GM23338 (cell line): ENCODE data around the gene MAPRE2. TPM values are rescaled to one million over a fixed set of nuclear protein-coding genes. Genes with fewer than 3 reads are reported as not detected.

Experiments used
- ATAC-seq: fragments of 200-7000 bp; cut with Tn5 transposase; 3 replicates; pipeline ENCODE4 v1.9.1; 2020
- DNase-seq: peaks from one replicate; pipeline ENCODE4 v3.0.0-alpha.2; 2015; ENCODE audit warnings: low spot score
- H2AFZ ChIP-seq: fragments of 200-600 bp; sonication (generic); 2 replicates; pipeline ENCODE4 v1.8.0; 2016; ENCODE audit warnings: antibody characterized with exemption, mild to moderate bottlenecking, moderate library complexity
- H3F3A ChIP-seq: fragments of 200-600 bp; sonication (generic); replicated peaks from 2 replicates; pipeline ENCODE4 v1.8.0; 2017; ENCODE audit warnings: antibody characterized with exemption, mixed run types, low read depth
- H3K27ac ChIP-seq: fragments of 200-600 bp; sonication (generic); 2 replicates; pipeline ENCODE4 v1.6.1; 2016; ENCODE audit warnings: low read depth
- H3K27me3 ChIP-seq: fragments of 200-600 bp; sonication (generic); 2 replicates; pipeline ENCODE4 v1.8.0; 2016; ENCODE audit warnings: mild to moderate bottlenecking, mixed run types, moderate library complexity; ENCODE audit not compliant: insufficient read depth
- H3K36me3 ChIP-seq: fragments of 200-600 bp; sonication (generic); 2 replicates; pipeline ENCODE4 v1.8.0; 2016; ENCODE audit warnings: mild to moderate bottlenecking; ENCODE audit not compliant: insufficient read depth
- H3K4me1 ChIP-seq: fragments of 200-600 bp; sonication (generic); 2 replicates; pipeline ENCODE4 v1.8.0; 2016; ENCODE audit warnings: mild to moderate bottlenecking, moderate library complexity; ENCODE audit not compliant: insufficient read depth
- H3K4me2 ChIP-seq: fragments of 200-600 bp; sonication (generic); 2 replicates; pipeline ENCODE4 v1.7.1; 2017; ENCODE audit warnings: mixed run types
- H3K4me3 ChIP-seq: fragments of 200-600 bp; sonication (generic); 2 replicates; pipeline ENCODE4 v1.6.1; 2016; ENCODE audit warnings: mixed run types
- H3K79me2 ChIP-seq: fragments of 200-600 bp; sonication (generic); replicated peaks from 2 replicates; pipeline ENCODE4 v1.8.0; 2017; ENCODE audit warnings: mild to moderate bottlenecking; ENCODE audit not compliant: insufficient read depth
- H3K9me2 ChIP-seq: fragments of 200-600 bp; sonication (generic); 2 replicates; pipeline ENCODE4 v1.8.0; 2017; ENCODE audit not compliant: insufficient read depth
- H4K20me1 ChIP-seq: fragments of 200-600 bp; sonication (generic); replicated peaks from 2 replicates; pipeline ENCODE4 v1.8.0; 2017; ENCODE audit warnings: mild to moderate bottlenecking; ENCODE audit not compliant: insufficient read depth
- H3K27ac Mint-ChIP-seq: 2 replicates; pipeline ENCODE4 v1.8.0; 2020; ENCODE audit warnings: inconsistent platforms, mild to moderate bottlenecking, moderate library complexity, mixed read lengths
- H3K27me3 Mint-ChIP-seq: 3 replicates; pipeline ENCODE4 v1.8.0; 2022; ENCODE audit warnings: low read depth, mild to moderate bottlenecking, moderate library complexity, mixed read lengths, inconsistent platforms; ENCODE audit not compliant: insufficient read depth, poor library complexity
- H3K36me3 Mint-ChIP-seq: 3 replicates; pipeline ENCODE4 v1.8.0; 2021; ENCODE audit warnings: low read depth, mild to moderate bottlenecking, inconsistent platforms, moderate library complexity, mixed read lengths
- H3K4me1 Mint-ChIP-seq: 3 replicates; pipeline ENCODE4 v1.8.0; 2020; ENCODE audit warnings: mild to moderate bottlenecking, inconsistent platforms, mixed read lengths
- H3K4me3 Mint-ChIP-seq: 3 replicates; pipeline ENCODE4 v1.8.0; 2021; ENCODE audit warnings: moderate library complexity, mild to moderate bottlenecking, inconsistent platforms, mixed read lengths
- H3K9me3 Mint-ChIP-seq: 3 replicates; pipeline ENCODE4 v1.8.0; 2020; ENCODE audit warnings: moderate library complexity, mild to moderate bottlenecking, inconsistent platforms, mixed read lengths
- CREB1 ChIP-seq: fragments of 250-450 bp; sonication (Bioruptor Pico); IDR thresholded peaks from 2 replicates; pipeline ENCODE4 v1.5.0; 2020; ENCODE audit warnings: low read depth, mild to moderate bottlenecking, moderate library complexity
- EZH2 ChIP-seq: fragments of 200-600 bp; sonication (generic); IDR thresholded peaks from one replicate; pipeline ENCODE4 v1.8.0; 2017; ENCODE audit warnings: antibody characterized with exemption, mild to moderate bottlenecking, low read depth; ENCODE audit not compliant: unreplicated experiment
- EZH2phosphoT487 ChIP-seq: fragments of 200-600 bp; sonication (generic); IDR thresholded peaks from one replicate; pipeline ENCODE4 v1.8.1; 2018; ENCODE audit warnings: antibody characterized with exemption; ENCODE audit not compliant: unreplicated experiment
- JUNB ChIP-seq: IDR thresholded peaks from one replicate; pipeline ENCODE4 v1.6.1; 2016; ENCODE audit warnings: antibody characterized with exemption; ENCODE audit not compliant: unreplicated experiment
- NANOG ChIP-seq: IDR thresholded peaks from 2 replicates; pipeline ENCODE4 v1.6.1; 2016; ENCODE audit warnings: antibody characterized with exemption, borderline replicate concordance
- POLR2AphosphoS5 ChIP-seq: IDR thresholded peaks from 2 replicates; pipeline ENCODE4 v1.6.1; 2016; ENCODE audit warnings: antibody characterized with exemption, low read depth
- STAT1 ChIP-seq: IDR thresholded peaks from one replicate; pipeline ENCODE4 v1.6.1; 2016; ENCODE audit warnings: antibody characterized with exemption; ENCODE audit not compliant: unreplicated experiment
- ZNF114 ChIP-seq: fragments of 250-450 bp; sonication (Bioruptor Pico); IDR thresholded peaks from 2 replicates; pipeline ENCODE4 v1.5.0; 2020; ENCODE audit warnings: mild to moderate bottlenecking, moderate library complexity
- ZNF331 ChIP-seq: fragments of 250-450 bp; sonication (Bioruptor Pico); IDR thresholded peaks from 2 replicates; pipeline ENCODE4 v1.5.0; 2020; ENCODE audit warnings: low read depth, mild to moderate bottlenecking, moderate library complexity
- polyA plus RNA-seq: library from polyadenylated mRNA; unstranded; fragments of >200 nt; fragmentation: Nextera tagmentation; extraction: Ambion mirVana; gene quantifications from 2 replicates; pipeline ENCODE4 v1.2.1, GENCODE V29; 2016
- total RNA-seq: library from RNA; depleted of rRNA; stranded (reverse); fragments of >200 nt; shearing (Covaris generic); gene quantifications from 2 replicates; pipeline ENCODE4 v1.2.3, GENCODE V29; 2014
- TF ChIP-seq, protein P1 (sequence below), 2 experiments: fragments of 200-600 bp in 1 of 2; sonication (generic) in 1 of 2; conservative IDR thresholded peaks; 2 replicates each; pipeline versions ENCODE4 v1.5.1 to v1.6.1; 2016 to 2017; ENCODE audit warnings: antibody characterized with exemption in 2 of 2, low read depth in 2 of 2, mild to moderate bottlenecking in 2 of 2, moderate library complexity in 1 of 2
- TF ChIP-seq, protein P2 (sequence below): fragments of 250-450 bp; sonication (Bioruptor Pico); IDR thresholded peaks from 2 replicates; pipeline ENCODE4 v1.5.0; 2020; ENCODE audit warnings: mild to moderate bottlenecking, moderate library complexity
- TF ChIP-seq, protein P3 (sequence below): IDR thresholded peaks from one replicate; pipeline ENCODE4 v1.6.1; 2018; ENCODE audit warnings: antibody characterized with exemption; ENCODE audit not compliant: unreplicated experiment
- TF ChIP-seq, protein P4 (sequence below): IDR thresholded peaks from 2 replicates; pipeline ENCODE4 v1.6.1; 2016; ENCODE audit warnings: antibody characterized with exemption

The MAPRE2 gene
- total and polyA plus RNA-seq, 2 experiments from 2014 or later: 17.8 to 40.4 TPM

DNA sequence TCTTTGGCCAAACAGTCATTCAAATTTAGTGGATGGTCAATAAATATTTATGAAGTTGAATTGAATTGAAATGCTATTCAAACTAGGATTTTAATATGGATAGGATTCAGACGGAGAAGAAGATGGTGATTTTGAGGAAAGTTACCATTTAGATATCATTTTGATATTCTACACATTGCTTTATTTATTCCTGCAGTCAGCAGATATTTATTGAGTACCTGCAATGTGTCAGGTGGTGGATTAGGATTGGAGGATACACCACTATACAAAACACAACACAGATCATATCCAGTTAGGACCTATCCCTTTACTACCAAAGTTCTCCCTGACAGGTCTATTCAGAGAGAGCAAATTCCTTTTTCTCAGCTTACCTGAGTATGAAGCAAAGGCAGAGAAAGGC, 38.8 kb downstream of the MAPRE2 start:
- TF ChIP-seq JUNB (no peak), CREB1 (CRISPR knock-in tag) (no peak), EZH2phosphoT487 (no peak), ZNF331 (CRISPR knock-in tag) (no peak), NANOG (no peak), STAT1 (no peak), ZNF114 (CRISPR knock-in tag) (no peak), POLR2AphosphoS5 (no peak), EZH2 (no peak)
- TF ChIP-seq, protein P1, sequence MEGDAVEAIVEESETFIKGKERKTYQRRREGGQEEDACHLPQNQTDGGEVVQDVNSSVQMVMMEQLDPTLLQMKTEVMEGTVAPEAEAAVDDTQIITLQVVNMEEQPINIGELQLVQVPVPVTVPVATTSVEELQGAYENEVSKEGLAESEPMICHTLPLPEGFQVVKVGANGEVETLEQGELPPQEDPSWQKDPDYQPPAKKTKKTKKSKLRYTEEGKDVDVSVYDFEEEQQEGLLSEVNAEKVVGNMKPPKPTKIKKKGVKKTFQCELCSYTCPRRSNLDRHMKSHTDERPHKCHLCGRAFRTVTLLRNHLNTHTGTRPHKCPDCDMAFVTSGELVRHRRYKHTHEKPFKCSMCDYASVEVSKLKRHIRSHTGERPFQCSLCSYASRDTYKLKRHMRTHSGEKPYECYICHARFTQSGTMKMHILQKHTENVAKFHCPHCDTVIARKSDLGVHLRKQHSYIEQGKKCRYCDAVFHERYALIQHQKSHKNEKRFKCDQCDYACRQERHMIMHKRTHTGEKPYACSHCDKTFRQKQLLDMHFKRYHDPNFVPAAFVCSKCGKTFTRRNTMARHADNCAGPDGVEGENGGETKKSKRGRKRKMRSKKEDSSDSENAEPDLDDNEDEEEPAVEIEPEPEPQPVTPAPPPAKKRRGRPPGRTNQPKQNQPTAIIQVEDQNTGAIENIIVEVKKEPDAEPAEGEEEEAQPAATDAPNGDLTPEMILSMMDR (conservative IDR thresholded peaks at IDR 0.05; ENCODE audit: low read depth in 2 of 2): no peak
- TF ChIP-seq, protein P2, sequence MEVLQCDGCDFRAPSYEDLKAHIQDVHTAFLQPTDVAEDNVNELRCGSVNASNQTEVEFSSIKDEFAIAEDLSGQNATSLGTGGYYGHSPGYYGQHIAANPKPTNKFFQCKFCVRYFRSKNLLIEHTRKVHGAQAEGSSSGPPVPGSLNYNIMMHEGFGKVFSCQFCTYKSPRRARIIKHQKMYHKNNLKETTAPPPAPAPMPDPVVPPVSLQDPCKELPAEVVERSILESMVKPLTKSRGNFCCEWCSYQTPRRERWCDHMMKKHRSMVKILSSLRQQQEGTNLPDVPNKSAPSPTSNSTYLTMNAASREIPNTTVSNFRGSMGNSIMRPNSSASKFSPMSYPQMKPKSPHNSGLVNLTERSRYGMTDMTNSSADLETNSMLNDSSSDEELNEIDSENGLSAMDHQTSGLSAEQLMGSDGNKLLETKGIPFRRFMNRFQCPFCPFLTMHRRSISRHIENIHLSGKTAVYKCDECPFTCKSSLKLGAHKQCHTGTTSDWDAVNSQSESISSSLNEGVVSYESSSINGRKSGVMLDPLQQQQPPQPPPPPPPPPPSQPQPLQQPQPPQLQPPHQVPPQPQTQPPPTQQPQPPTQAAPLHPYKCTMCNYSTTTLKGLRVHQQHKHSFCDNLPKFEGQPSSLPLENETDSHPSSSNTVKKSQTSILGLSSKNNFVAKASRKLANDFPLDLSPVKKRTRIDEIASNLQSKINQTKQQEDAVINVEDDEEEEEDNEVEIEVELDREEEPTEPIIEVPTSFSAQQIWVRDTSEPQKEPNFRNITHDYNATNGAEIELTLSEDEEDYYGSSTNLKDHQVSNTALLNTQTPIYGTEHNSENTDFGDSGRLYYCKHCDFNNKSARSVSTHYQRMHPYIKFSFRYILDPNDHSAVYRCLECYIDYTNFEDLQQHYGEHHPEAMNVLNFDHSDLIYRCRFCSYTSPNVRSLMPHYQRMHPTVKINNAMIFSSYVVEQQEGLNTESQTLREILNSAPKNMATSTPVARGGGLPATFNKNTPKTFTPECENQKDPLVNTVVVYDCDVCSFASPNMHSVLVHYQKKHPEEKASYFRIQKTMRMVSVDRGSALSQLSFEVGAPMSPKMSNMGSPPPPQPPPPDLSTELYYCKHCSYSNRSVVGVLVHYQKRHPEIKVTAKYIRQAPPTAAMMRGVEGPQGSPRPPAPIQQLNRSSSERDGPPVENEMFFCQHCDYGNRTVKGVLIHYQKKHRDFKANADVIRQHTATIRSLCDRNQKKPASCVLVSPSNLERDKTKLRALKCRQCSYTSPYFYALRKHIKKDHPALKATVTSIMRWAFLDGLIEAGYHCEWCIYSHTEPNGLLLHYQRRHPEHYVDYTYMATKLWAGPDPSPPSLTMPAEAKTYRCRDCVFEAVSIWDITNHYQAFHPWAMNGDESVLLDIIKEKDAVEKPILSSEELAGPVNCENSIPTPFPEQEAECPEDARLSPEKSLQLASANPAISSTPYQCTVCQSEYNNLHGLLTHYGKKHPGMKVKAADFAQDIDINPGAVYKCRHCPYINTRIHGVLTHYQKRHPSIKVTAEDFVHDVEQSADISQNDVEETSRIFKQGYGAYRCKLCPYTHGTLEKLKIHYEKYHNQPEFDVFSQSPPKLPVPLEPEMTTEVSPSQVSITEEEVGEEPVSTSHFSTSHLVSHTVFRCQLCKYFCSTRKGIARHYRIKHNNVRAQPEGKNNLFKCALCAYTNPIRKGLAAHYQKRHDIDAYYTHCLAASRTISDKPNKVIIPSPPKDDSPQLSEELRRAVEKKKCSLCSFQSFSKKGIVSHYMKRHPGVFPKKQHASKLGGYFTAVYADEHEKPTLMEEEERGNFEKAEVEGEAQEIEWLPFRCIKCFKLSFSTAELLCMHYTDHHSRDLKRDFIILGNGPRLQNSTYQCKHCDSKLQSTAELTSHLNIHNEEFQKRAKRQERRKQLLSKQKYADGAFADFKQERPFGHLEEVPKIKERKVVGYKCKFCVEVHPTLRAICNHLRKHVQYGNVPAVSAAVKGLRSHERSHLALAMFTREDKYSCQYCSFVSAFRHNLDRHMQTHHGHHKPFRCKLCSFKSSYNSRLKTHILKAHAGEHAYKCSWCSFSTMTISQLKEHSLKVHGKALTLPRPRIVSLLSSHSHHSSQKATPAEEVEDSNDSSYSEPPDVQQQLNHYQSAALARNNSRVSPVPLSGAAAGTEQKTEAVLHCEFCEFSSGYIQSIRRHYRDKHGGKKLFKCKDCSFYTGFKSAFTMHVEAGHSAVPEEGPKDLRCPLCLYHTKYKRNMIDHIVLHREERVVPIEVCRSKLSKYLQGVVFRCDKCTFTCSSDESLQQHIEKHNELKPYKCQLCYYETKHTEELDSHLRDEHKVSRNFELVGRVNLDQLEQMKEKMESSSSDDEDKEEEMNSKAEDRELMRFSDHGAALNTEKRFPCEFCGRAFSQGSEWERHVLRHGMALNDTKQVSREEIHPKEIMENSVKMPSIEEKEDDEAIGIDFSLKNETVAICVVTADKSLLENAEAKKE: no peak
- TF ChIP-seq, protein P3, sequence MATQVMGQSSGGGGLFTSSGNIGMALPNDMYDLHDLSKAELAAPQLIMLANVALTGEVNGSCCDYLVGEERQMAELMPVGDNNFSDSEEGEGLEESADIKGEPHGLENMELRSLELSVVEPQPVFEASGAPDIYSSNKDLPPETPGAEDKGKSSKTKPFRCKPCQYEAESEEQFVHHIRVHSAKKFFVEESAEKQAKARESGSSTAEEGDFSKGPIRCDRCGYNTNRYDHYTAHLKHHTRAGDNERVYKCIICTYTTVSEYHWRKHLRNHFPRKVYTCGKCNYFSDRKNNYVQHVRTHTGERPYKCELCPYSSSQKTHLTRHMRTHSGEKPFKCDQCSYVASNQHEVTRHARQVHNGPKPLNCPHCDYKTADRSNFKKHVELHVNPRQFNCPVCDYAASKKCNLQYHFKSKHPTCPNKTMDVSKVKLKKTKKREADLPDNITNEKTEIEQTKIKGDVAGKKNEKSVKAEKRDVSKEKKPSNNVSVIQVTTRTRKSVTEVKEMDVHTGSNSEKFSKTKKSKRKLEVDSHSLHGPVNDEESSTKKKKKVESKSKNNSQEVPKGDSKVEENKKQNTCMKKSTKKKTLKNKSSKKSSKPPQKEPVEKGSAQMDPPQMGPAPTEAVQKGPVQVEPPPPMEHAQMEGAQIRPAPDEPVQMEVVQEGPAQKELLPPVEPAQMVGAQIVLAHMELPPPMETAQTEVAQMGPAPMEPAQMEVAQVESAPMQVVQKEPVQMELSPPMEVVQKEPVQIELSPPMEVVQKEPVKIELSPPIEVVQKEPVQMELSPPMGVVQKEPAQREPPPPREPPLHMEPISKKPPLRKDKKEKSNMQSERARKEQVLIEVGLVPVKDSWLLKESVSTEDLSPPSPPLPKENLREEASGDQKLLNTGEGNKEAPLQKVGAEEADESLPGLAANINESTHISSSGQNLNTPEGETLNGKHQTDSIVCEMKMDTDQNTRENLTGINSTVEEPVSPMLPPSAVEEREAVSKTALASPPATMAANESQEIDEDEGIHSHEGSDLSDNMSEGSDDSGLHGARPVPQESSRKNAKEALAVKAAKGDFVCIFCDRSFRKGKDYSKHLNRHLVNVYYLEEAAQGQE: no peak
- TF ChIP-seq, protein P4, sequence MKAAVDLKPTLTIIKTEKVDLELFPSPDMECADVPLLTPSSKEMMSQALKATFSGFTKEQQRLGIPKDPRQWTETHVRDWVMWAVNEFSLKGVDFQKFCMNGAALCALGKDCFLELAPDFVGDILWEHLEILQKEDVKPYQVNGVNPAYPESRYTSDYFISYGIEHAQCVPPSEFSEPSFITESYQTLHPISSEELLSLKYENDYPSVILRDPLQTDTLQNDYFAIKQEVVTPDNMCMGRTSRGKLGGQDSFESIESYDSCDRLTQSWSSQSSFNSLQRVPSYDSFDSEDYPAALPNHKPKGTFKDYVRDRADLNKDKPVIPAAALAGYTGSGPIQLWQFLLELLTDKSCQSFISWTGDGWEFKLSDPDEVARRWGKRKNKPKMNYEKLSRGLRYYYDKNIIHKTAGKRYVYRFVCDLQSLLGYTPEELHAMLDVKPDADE: no peak
- no peaks in the 10 kb centered on the region; the same call in 1 of the 2 replicates for H3K4me1 ChIP-seq
- H3K9me3 Mint-ChIP-seq: no peaks in the 10 kb centered on the region
- no peaks in the 10 kb centered on the region for H3K9me2 ChIP-seq
- H3K79me2 ChIP-seq: no peaks in the 10 kb centered on the region
- H3K27ac Mint-ChIP-seq: no peak overlapping the region
- no peak overlapping the region for H2AFZ ChIP-seq
- no peaks in the 10 kb centered on the region for H3K27me3 Mint-ChIP-seq
- peaks cover 12% of the 10 kb centered on the region; the same call in 2 of the 3 replicates for H3K4me1 Mint-ChIP-seq
- DNase-seq (no peak), ATAC-seq (no peak)
- no peak overlapping the region for H3K27ac ChIP-seq
- no peaks in the 10 kb centered on the region for H3K36me3 ChIP-seq
- H3K27me3 ChIP-seq: no peaks in the 10 kb centered on the region
- H3F3A ChIP-seq: no peaks in the 10 kb centered on the region
- no peaks in the 10 kb centered on the region for H4K20me1 ChIP-seq
- no peak overlapping the region for H3K4me2 ChIP-seq
- no peak overlapping the region for H3K4me3 ChIP-seq
- H3K36me3 Mint-ChIP-seq: no peaks in the 10 kb centered on the region
- no peak overlapping the region for H3K4me3 Mint-ChIP-seq
